ENCODE results near the gene SYTL4.

Gene SYTL4

GRCh38 chrX:100645106-100645505 lies 86.8 kb downstream of the SYTL4 start:
- DNase-seq = no peak

GRCh38 chrX:100643956-100644860 lies 87.7 kb downstream of the SYTL4 start, which contains the start of gene SRPX2:
Gene SRPX2, plus strand, starts transcription at chrX:100644199. Its CDS starts 2,124 bp downstream, at chrX:100646323.
- no peak for DNase-seq

GRCh38 chrX:100643212-100643611 lies 88.7 kb downstream of the SYTL4 start:
- no peak for DNase-seq

GRCh38 chrX:100642290-100642689 lies 89.6 kb downstream of the SYTL4 start:
- DNase-seq = no peak

GRCh38 chrX:100636321-100636991 lies 95.5 kb downstream of the SYTL4 start, which contains the start of gene TSPAN6:
Gene TSPAN6, minus strand, starts transcription at chrX:100636806. Its CDS starts 112 bp downstream, at chrX:100636694.
- DNase-seq = no peak

GRCh38 chrX:100635989-100636320 lies 96.0 kb downstream of the SYTL4 start:
- DNase-seq = no peak

GRCh38 chrX:100635040-100635439 lies 96.9 kb downstream of the SYTL4 start:
- no peak for DNase-seq

- DNase-seq = peak; percentile 0
These were observed 105.9 kb downstream of the SYTL4 start for GRCh38 chrX:100625985-100626491.
